MM.1S (cell line): ENCODE results near the gene WDPCP.
"Not testable (repeated sequence)": the region's sequence is repeated elsewhere in the genome, so short reads cannot be mapped to it uniquely, and the experiment has no call there.

ENCODE experiments used
- DNase-seq: peaks from one replicate; pipeline ENCODE4 v3.0.0-alpha.2; 2015
- H2AFZ ChIP-seq: fragments of 300-600 bp; sonication (generic); 2 replicates; pipeline ENCODE4 v1.6.0; 2016; ENCODE audit warnings: antibody characterized with exemption, low read length
- H3F3A ChIP-seq: fragments of 300-600 bp; sonication (generic); 2 replicates; pipeline ENCODE4 v1.6.1; 2016; ENCODE audit warnings: mild to moderate bottlenecking, antibody characterized with exemption, low read length, moderate library complexity, mixed read lengths; ENCODE audit not compliant: insufficient read depth
- H3K27ac ChIP-seq: fragments of 300-600 bp; sonication (generic); 2 replicates; pipeline ENCODE4 v1.5.1; 2016; ENCODE audit warnings: mild to moderate bottlenecking, low read length
- H3K27me3 ChIP-seq: fragments of 300-600 bp; sonication (generic); replicated peaks from 2 replicates; pipeline ENCODE4 v1.6.0; 2016; ENCODE audit warnings: low read length; ENCODE audit not compliant: insufficient read depth
- H3K36me3 ChIP-seq: fragments of 300-600 bp; sonication (generic); replicated peaks from 2 replicates; pipeline ENCODE4 v1.6.1; 2016; ENCODE audit warnings: mild to moderate bottlenecking, low read length, mixed read lengths; ENCODE audit not compliant: insufficient read depth
- H3K4me1 ChIP-seq: fragments of 300-600 bp; sonication (generic); 2 replicates; pipeline ENCODE4 v1.6.1; 2016; ENCODE audit warnings: low read length, mixed read lengths
- H3K4me2 ChIP-seq: fragments of 300-600 bp; sonication (generic); 2 replicates; pipeline ENCODE4 v1.6.0; 2016; ENCODE audit warnings: low read depth, low read length
- H3K4me3 ChIP-seq: fragments of 300-600 bp; sonication (generic); 2 replicates; pipeline ENCODE4 v1.5.1; 2016; ENCODE audit warnings: low read length, mixed read lengths
- H3K79me2 ChIP-seq: fragments of 300-600 bp; sonication (generic); 2 replicates; pipeline ENCODE4 v1.6.1; 2016; ENCODE audit warnings: mixed run types, low read length, mixed read lengths
- H3K9ac ChIP-seq: fragments of 300-600 bp; sonication (generic); 2 replicates; pipeline ENCODE4 v1.6.1; 2016; ENCODE audit warnings: low read length, mixed read lengths
- H3K9me2 ChIP-seq: fragments of 300-600 bp; sonication (generic); replicated peaks from 2 replicates; pipeline ENCODE4 v1.6.1; 2016; ENCODE audit warnings: mild to moderate bottlenecking, low read length, mixed read lengths; ENCODE audit not compliant: insufficient read depth
- H3K9me3 ChIP-seq: fragments of 300-600 bp; sonication (generic); replicated peaks from 2 replicates; pipeline ENCODE4 v1.6.1; 2016; ENCODE audit warnings: mild to moderate bottlenecking, low read length, mixed read lengths; ENCODE audit not compliant: insufficient read depth
- H4K20me1 ChIP-seq: fragments of 300-600 bp; sonication (generic); 2 replicates; pipeline ENCODE4 v1.6.1; 2016; ENCODE audit warnings: mild to moderate bottlenecking, low read length, moderate library complexity, mixed read lengths; ENCODE audit not compliant: insufficient read depth
- EZH2 ChIP-seq: fragments of 300-600 bp; sonication (generic); optimal IDR thresholded peaks from 2 replicates; pipeline ENCODE3; 2017; ENCODE audit warnings: low read depth, mild to moderate bottlenecking, antibody characterized with exemption, low read length, mixed read lengths
- EZH2phosphoT487 ChIP-seq: fragments of 300-600 bp; sonication (generic); IDR thresholded peaks from 2 replicates; pipeline ENCODE4 v1.6.1; 2018; ENCODE audit warnings: antibody characterized with exemption, low read length
- TF ChIP-seq, protein P1 (sequence below): fragments of 300-600 bp; sonication (generic); IDR thresholded peaks from 2 replicates; pipeline ENCODE4 v1.5.1; 2016; ENCODE audit warnings: antibody characterized with exemption, low read length, mixed read lengths

The WDPCP gene

DNA sequence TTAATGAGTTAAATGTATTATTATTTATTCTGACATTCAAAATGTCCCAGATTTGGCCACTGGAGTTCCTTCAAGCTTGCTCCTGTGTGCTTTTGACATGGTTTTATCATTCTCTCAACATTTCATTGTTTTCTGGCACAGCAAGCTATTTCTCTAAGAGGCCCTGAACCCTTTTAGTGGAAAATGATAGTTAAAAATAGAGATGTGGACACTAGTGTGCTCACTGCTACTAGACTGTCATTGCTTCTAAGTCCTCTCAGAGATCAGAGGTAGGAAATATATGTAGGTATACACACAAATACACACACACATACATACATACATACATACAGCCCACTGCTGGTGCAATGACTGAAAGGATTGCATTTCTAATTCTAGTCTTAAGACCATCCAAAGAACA lies 25.5 kb downstream of the WDPCP start:
- TF ChIP-seq EZH2phosphoT487 = no peak
- TF ChIP-seq EZH2 = no peak
- TF ChIP-seq, protein P1, sequence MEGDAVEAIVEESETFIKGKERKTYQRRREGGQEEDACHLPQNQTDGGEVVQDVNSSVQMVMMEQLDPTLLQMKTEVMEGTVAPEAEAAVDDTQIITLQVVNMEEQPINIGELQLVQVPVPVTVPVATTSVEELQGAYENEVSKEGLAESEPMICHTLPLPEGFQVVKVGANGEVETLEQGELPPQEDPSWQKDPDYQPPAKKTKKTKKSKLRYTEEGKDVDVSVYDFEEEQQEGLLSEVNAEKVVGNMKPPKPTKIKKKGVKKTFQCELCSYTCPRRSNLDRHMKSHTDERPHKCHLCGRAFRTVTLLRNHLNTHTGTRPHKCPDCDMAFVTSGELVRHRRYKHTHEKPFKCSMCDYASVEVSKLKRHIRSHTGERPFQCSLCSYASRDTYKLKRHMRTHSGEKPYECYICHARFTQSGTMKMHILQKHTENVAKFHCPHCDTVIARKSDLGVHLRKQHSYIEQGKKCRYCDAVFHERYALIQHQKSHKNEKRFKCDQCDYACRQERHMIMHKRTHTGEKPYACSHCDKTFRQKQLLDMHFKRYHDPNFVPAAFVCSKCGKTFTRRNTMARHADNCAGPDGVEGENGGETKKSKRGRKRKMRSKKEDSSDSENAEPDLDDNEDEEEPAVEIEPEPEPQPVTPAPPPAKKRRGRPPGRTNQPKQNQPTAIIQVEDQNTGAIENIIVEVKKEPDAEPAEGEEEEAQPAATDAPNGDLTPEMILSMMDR = no peak
- no peak overlapping the region for H2AFZ ChIP-seq
- H3F3A ChIP-seq = no peaks in the 10 kb centered on the region
- no peaks in the 10 kb centered on the region for H3K27me3 ChIP-seq
- H3K9me3 ChIP-seq = no peaks in the 10 kb centered on the region
- H3K79me2 ChIP-seq = no peaks in the 10 kb centered on the region
- DNase-seq = no peak
- no peak overlapping the region for H3K9ac ChIP-seq
- no peaks in the 10 kb centered on the region for H3K9me2 ChIP-seq
- no peak overlapping the region for H3K27ac ChIP-seq
- H3K4me1 ChIP-seq = no peaks in the 10 kb centered on the region
- H3K36me3 ChIP-seq = no peaks in the 10 kb centered on the region
- H3K4me2 ChIP-seq = no peak overlapping the region
- H4K20me1 ChIP-seq = no peaks in the 10 kb centered on the region
- H3K4me3 ChIP-seq = no peak overlapping the region

DNA sequence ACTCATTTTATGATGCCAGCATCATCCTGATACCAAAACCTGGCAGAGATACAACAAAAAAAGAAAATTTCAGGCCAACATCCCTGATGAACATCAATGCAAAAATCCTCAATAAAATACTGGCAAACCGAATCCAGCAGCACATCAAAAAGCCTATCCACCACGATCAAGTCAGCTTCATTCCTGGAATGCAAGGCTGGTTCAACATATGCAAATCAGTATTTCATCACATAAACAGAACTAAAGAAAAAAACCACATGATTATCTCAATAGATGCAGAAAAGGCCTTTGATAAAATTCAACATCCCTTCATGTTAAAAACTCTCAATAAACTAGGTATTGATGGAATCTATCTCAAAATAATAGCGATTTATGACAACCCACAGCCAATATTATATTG lies 29.4 kb downstream of the WDPCP start:
- H4K20me1 ChIP-seq, H3K27me3 ChIP-seq, H3K79me2 ChIP-seq, H3K36me3 ChIP-seq, H3F3A ChIP-seq, H3K4me1 ChIP-seq, H3K4me2 ChIP-seq, H3K9me3 ChIP-seq, H3K27ac ChIP-seq, H3K9ac ChIP-seq, H3K9me2 ChIP-seq, DNase-seq, H2AFZ ChIP-seq, H3K4me3 ChIP-seq: not testable (repeated sequence)

DNA sequence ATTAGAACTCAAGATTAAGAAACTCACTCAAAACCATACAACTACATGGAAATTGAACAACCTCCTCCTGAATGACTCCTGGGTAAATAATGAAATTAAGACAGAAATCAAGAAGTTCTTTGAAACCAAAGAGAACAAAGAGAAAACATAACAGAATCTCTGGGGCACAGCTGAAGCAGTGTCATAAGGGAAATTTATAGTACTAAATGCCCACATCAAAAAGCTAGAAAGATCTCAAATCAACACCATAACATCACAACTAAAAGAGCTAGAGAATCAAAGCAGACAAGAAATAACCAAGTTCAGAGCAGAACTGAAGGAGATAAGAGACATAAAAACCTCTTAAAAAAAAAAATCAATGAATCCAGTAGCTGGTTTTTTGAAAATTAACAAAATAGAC lies 30.5 kb downstream of the WDPCP start:
- H3K27me3 ChIP-seq, H3F3A ChIP-seq, DNase-seq, H3K9ac ChIP-seq, H3K9me3 ChIP-seq, H4K20me1 ChIP-seq, H3K36me3 ChIP-seq, H3K4me3 ChIP-seq, H2AFZ ChIP-seq, H3K27ac ChIP-seq, H3K9me2 ChIP-seq, H3K79me2 ChIP-seq, H3K4me2 ChIP-seq, H3K4me1 ChIP-seq: not testable (repeated sequence)

DNA sequence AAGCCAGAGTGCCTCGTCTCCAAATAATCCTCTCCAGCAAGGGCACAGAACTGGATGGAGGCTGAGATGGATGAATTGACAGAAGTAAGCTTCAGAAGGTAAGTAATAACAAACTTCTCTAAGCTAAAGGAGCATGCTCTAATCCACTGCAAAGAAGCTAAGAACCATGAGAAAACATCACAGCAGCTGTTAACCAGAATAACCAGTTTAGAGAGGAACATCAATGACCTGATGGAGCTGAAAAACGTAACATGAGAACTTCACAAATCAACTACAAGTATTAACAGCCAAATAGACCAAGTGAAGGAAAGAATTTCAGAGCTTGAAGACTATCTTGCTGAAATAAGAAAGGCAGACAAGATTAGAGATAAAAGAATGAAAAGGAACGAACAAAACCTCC lies 32.3 kb downstream of the WDPCP start:
- H3K9me2 ChIP-seq = no peaks in the 10 kb centered on the region
- H4K20me1 ChIP-seq = no peaks in the 10 kb centered on the region
- no peaks in the 10 kb centered on the region for H3K9me3 ChIP-seq
- no peak for TF ChIP-seq EZH2
- TF ChIP-seq, protein P1 = no peak
- no peak for TF ChIP-seq EZH2phosphoT487
- H3K79me2 ChIP-seq = no peaks in the 10 kb centered on the region
- H2AFZ ChIP-seq = no peak overlapping the region
- H3K4me3 ChIP-seq = no peak overlapping the region
- no peak overlapping the region for H3K9ac ChIP-seq
- H3K27ac ChIP-seq = no peak overlapping the region
- H3K27me3 ChIP-seq = no peaks in the 10 kb centered on the region
- H3K4me1 ChIP-seq = no peaks in the 10 kb centered on the region
- DNase-seq = no peak
- H3K4me2 ChIP-seq = no peak overlapping the region
- no peaks in the 10 kb centered on the region for H3K36me3 ChIP-seq
- H3F3A ChIP-seq = no peaks in the 10 kb centered on the region
